HCT116 (cell line): ENCODE results near the gene FAM193A. TPM values are rescaled to one million over a fixed set of nuclear protein-coding genes. Genes with fewer than 3 reads are reported as not detected.

Source experiments
- ATAC-seq: fragments of 200-7000 bp; cut with Tn5 transposase; 2 replicates; pipeline ENCODE4 v1.9.1; 2020; ENCODE audit warnings: mild to moderate bottlenecking, moderate library complexity
- BruUV-seq: library from RNA; stranded (reverse); fragments of 400-500 nt; replicated peaks from 2 replicates; lab custom pipeline; 2021; lab: Mats Ljungman, UMichigan
- CTCF ChIA-PET: fragments of 300-600 bp; sonication (Branson Sonifier 250); formaldehyde crosslinking; loops from one replicate; lab custom pipeline; 2021; ENCODE audit warnings: antibody characterized with exemption; lab: Charles Lee
- POLR2A ChIA-PET: fragments of 300-600, 350-600 bp; sonication (Branson Sonifier 250); formaldehyde crosslinking; loops from one replicate; lab custom pipeline; 2021; ENCODE audit warnings: antibody characterized with exemption; lab: Charles Lee
- RAD21 ChIA-PET, 2 experiments: fragments of 300-600 bp; sonication (Branson Sonifier 250); formaldehyde crosslinking; loops; one replicate each; lab custom pipeline; 2023; ENCODE audit warnings: low total read pairs in 2 of 2; ENCODE audit not compliant: uncharacterized antibody in 2 of 2, unreplicated experiment in 2 of 2, low non-redundant PET in 1 of 2; lab: Charles Lee
- DNase-seq: peaks from one replicate; pipeline ENCODE4 v3.0.0-alpha.2; 2010; ENCODE audit warnings: low read depth, low spot score
- H2AFZ ChIP-seq: fragments of 200-600 bp; shearing (Covaris generic), sonication (generic); 2 replicates; pipeline ENCODE4 v1.6.1; 2017; ENCODE audit warnings: low read depth, mixed run types, mixed read lengths, antibody characterized with exemption, low read length; ENCODE audit not compliant: poor library complexity, severe bottlenecking
- H3K27ac ChIP-seq: 2 replicates; pipeline ENCODE4 v1.5.1; 2012; ENCODE audit warnings: low read depth, low read length
- H3K27me3 ChIP-seq: fragments of 200-600 bp; sonication (generic); 2 replicates; pipeline ENCODE4 v1.6.1; 2016; ENCODE audit warnings: mixed run types, low read length, mixed read lengths; ENCODE audit not compliant: insufficient read depth
- H3K36me3 ChIP-seq, 2 experiments: fragments of 200-500 bp in 1 of 2; fragments of 200-600 bp in 1 of 2; sonication (Bioruptor generic) in 1 of 2; sonication (generic) in 1 of 2; 2 replicates each; pipeline versions ENCODE4 v1.5.1 to v1.6.1; 2014 to 2016; ENCODE audit warnings: low read length in 2 of 2, inconsistent platforms in 1 of 2, mixed read lengths in 1 of 2, mixed run types in 1 of 2; ENCODE audit not compliant: insufficient read depth in 2 of 2, control insufficient read depth in 1 of 2
- H3K4me1 ChIP-seq, 2 experiments: fragments of 200-600 bp in 1 of 2; sonication (generic) in 1 of 2; 2 replicates each; pipeline versions ENCODE4 v1.5.1 to v1.6.1; 2012 to 2017; ENCODE audit warnings: low read length in 2 of 2, inconsistent platforms in 1 of 2, mild to moderate bottlenecking in 1 of 2, mixed read lengths in 1 of 2, mixed run types in 1 of 2, moderate library complexity in 1 of 2; ENCODE audit not compliant: insufficient read depth in 2 of 2, control insufficient read depth in 1 of 2
- H3K4me2 ChIP-seq: fragments of 200-600 bp; sonication (generic); 2 replicates; pipeline ENCODE4 v1.6.1; 2017; ENCODE audit warnings: mixed run types, low read length, mixed read lengths
- H3K4me3 ChIP-seq, 2 experiments: fragments of 200-600 bp in 1 of 2; sonication (generic) in 1 of 2; replicated peaks in 1 of 2; 2 replicates each; pipeline ENCODE4 v1.5.1; 2011 to 2016; ENCODE audit warnings: low read length in 2 of 2, control low read depth in 1 of 2, low read depth in 1 of 2, mild to moderate bottlenecking in 1 of 2, mixed read lengths in 1 of 2, mixed run types in 1 of 2
- H3K79me2 ChIP-seq: fragments of 200-600 bp; sonication (generic); 2 replicates; pipeline ENCODE4 v1.6.1; 2017; ENCODE audit warnings: mild to moderate bottlenecking, mixed run types, low read length, moderate library complexity, mixed read lengths; ENCODE audit not compliant: insufficient read depth
- H3K9ac ChIP-seq: fragments of 200-600 bp; sonication (generic); 2 replicates; pipeline ENCODE4 v1.6.1; 2016; ENCODE audit warnings: low read length, mixed read lengths
- H3K9me2 ChIP-seq: fragments of 200-600 bp; sonication (generic), shearing (Covaris generic); 2 replicates; pipeline ENCODE4 v1.6.1; 2017; ENCODE audit warnings: mixed run types, mild to moderate bottlenecking, moderate library complexity; ENCODE audit not compliant: insufficient read depth
- H3K9me3 ChIP-seq, 2 experiments: fragments of 200-500 bp in 1 of 2; fragments of 200-600 bp in 1 of 2; sonication (Bioruptor generic) in 1 of 2; sonication (generic) in 1 of 2; 2 replicates each; pipeline ENCODE4 v1.6.1; 2014 to 2017; ENCODE audit warnings: low read length in 2 of 2, mixed read lengths in 2 of 2, inconsistent platforms in 1 of 2, low read depth in 1 of 2, mild to moderate bottlenecking in 1 of 2, mixed run types in 1 of 2, moderate library complexity in 1 of 2; ENCODE audit not compliant: control insufficient read depth in 1 of 2, insufficient read depth in 1 of 2
- H4K20me1 ChIP-seq: fragments of 200-600 bp; sonication (generic), shearing (Covaris generic); 2 replicates; pipeline ENCODE4 v1.6.1; 2017; ENCODE audit warnings: mixed run types, mild to moderate bottlenecking, moderate library complexity; ENCODE audit not compliant: insufficient read depth
- CTCF ChIP-seq, 3 experiments: fragments of 200-600 bp in 1 of 3; sonication (generic) in 1 of 3; IDR thresholded peaks in 2 of 3; conservative IDR thresholded peaks in 1 of 3; 2 replicates each; pipeline ENCODE4 v1.5.1; 2012 to 2017; ENCODE audit warnings: low read depth in 2 of 3, low read length in 2 of 3, antibody characterized with exemption in 1 of 3, borderline replicate concordance in 1 of 3, control low read depth in 1 of 3, mild to moderate bottlenecking in 1 of 3, mixed read lengths in 1 of 3, mixed run types in 1 of 3, moderate library complexity in 1 of 3; ENCODE audit not compliant: insufficient read depth in 1 of 3
- EGR1 ChIP-seq: IDR thresholded peaks from 2 replicates; pipeline ENCODE4 v1.6.1; 2012; ENCODE audit warnings: low read depth
- ZBTB33 ChIP-seq: IDR thresholded peaks from 2 replicates; pipeline ENCODE4 v1.6.1; 2011; ENCODE audit warnings: mild to moderate bottlenecking, low read length, moderate library complexity; ENCODE audit not compliant: insufficient replicate concordance; ENCODE audit errors: extremely low read depth
- intact Hi-C: fragments of 100-400 bp; cut with micrococcal nuclease; formaldehyde crosslinking; loops from 2 replicates; pipeline ENCODE4 v1.10.0; 2022
- total RNA-seq: library from RNA; stranded (reverse); gene quantifications from one replicate; pipeline ENCODE4 v1.2.1, GENCODE V29; 2021; ENCODE audit not compliant: unreplicated experiment

Gene FAM193A
- total RNA-seq, 1 experiment from 2014 or later, result 15.7 TPM

GRCh38 chr4:2728806-2729532 lies 192.5 kb downstream of the FAM193A start:
- ChIA-PET POLR2A (interaction anchor here (0.7 kb wide), 1 partner anchor 7 kb away, joined by 5 read pairs; no protein-coding TSS in a partner anchor), RAD21 (no interaction called here), CTCF (no interaction called here)
- TF ChIP-seq ZBTB33, result no peak
- no peak for TF ChIP-seq CTCF (IDR thresholded peaks at IDR 0.05 in 2 of 3, conservative IDR thresholded peaks at IDR 0.05 in 1 of 3; ENCODE audit: borderline replicate concordance in 1 of 3, insufficient read depth in 1 of 3, low read depth in 2 of 3, low read length in 2 of 3)
- TF ChIP-seq EGR1, result no peak
- BruUV-seq, result no TSS peak
- Histone ChIP-seq H3K79me2 (no peaks in the 10 kb centered on the region), H3K9me2 (no peaks in the 10 kb centered on the region), H3K36me3 (peaks cover 5 to 9% of the 10 kb centered on the region in 2 experiments; a peak in 3 of 4 replicates), H3K4me1 (no peaks in the 10 kb centered on the region), H4K20me1 (no peaks in the 10 kb centered on the region), H3K27ac (no peak overlapping the region), H2AFZ (no peak overlapping the region), H3K4me3 (no peak overlapping the region), H3K9me3 (no peaks in the 10 kb centered on the region), H3K9ac (no peak overlapping the region), H3K27me3 (no peaks in the 10 kb centered on the region), H3K4me2 (no peak overlapping the region)
- intact Hi-C loops, result no loop called here
- no peak for DNase-seq
- ATAC-seq, result no peak
